Breast epithelium (tissue), 3 donors: ENCODE measurements around the gene CLSTN3.

Source experiments
- CTCF ChIP-seq, 3 donors: fragments of 450-650 bp; IDR thresholded peaks; one replicate each; pipeline ENCODE4 v1.5.1; 2016 to 2017; ENCODE audit warnings: antibody characterized with exemption in 3 of 3, mild to moderate bottlenecking in 3 of 3, moderate library complexity in 3 of 3
- POLR2AphosphoS5 ChIP-seq, 3 donors: sonication (generic); formaldehyde crosslinking; IDR thresholded peaks; one replicate each; pipeline ENCODE4 v1.6.1; 2017; ENCODE audit warnings: antibody characterized with exemption in 3 of 3

GRCh38 chr12:7101047-7101693, 29.0 kb upstream of the CLSTN3 start:
- no peak for TF ChIP-seq CTCF (IDR thresholded peaks at IDR 0.05)
- TF ChIP-seq POLR2AphosphoS5 (IDR thresholded peaks at IDR 0.05) = no peak
